Ishikawa (cell line): ENCODE results near the gene CLEC10A.

ENCODE experiments used
- CREB1 ChIP-seq: IDR thresholded peaks from 2 replicates; pipeline ENCODE4 v1.6.1; 2012; ENCODE audit warnings: low read depth
- RAD21 ChIP-seq: IDR thresholded peaks from 2 replicates; pipeline ENCODE4 v1.6.1; 2012; ENCODE audit warnings: low read depth
- TAF1 ChIP-seq: IDR thresholded peaks from 2 replicates; pipeline ENCODE4 v1.6.1; 2012; ENCODE audit warnings: low read depth, mild to moderate bottlenecking
- TCF12 ChIP-seq: IDR thresholded peaks from 2 replicates; pipeline ENCODE4 v1.6.1; 2012; ENCODE audit warnings: low read depth
- USF1 ChIP-seq: IDR thresholded peaks from 2 replicates; pipeline ENCODE4 v1.6.1; 2012
- YY1 ChIP-seq: IDR thresholded peaks from 2 replicates; pipeline ENCODE4 v1.6.1; 2012; ENCODE audit warnings: low read depth
- TF ChIP-seq, protein P1 (sequence below): IDR thresholded peaks from 2 replicates; pipeline ENCODE4 v1.6.1; 2012

- TF ChIP-seq TCF12 (no peak), TAF1 (no peak), YY1 (no peak), RAD21 (no peak), USF1 (no peak), CREB1 (no peak)
- TF ChIP-seq, protein P1, sequence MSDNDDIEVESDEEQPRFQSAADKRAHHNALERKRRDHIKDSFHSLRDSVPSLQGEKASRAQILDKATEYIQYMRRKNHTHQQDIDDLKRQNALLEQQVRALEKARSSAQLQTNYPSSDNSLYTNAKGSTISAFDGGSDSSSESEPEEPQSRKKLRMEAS = no peak
Measured at GRCh38 chr17:7110617-7111306, 30.7 kb upstream of the CLEC10A start.
